Mucosa of rectum (tissue), 2 donors: Measurements from ENCODE around the gene ARID1B.

Experiments used
- H3K27ac ChIP-seq, 2 donors: one replicate each; pipeline ENCODE4 v1.7.0; 2013; ENCODE audit warnings: inconsistent platforms in 2 of 2, low read depth in 2 of 2, low read length in 2 of 2
- H3K27me3 ChIP-seq, 2 donors: one replicate each; pipeline ENCODE4 v1.7.0; 2013; ENCODE audit warnings: low read length in 2 of 2; ENCODE audit not compliant: control insufficient read depth in 2 of 2, insufficient read depth in 2 of 2
- H3K36me3 ChIP-seq, 2 donors: one replicate each; pipeline ENCODE4 v1.7.0; 2013; ENCODE audit warnings: low read length in 2 of 2; ENCODE audit not compliant: control insufficient read depth in 2 of 2, insufficient read depth in 2 of 2
- H3K4me1 ChIP-seq, 2 donors: one replicate each; pipeline ENCODE4 v1.7.0; 2013; ENCODE audit warnings: low read length in 2 of 2, mild to moderate bottlenecking in 1 of 2; ENCODE audit not compliant: control insufficient read depth in 2 of 2, insufficient read depth in 2 of 2
- H3K4me3 ChIP-seq, 2 donors: one replicate each; pipeline ENCODE4 v1.7.0; 2013; ENCODE audit warnings: low read length in 2 of 2
- H3K9ac ChIP-seq, 2 donors: one replicate each; pipeline ENCODE4 v1.7.0; 2013; ENCODE audit warnings: low read length in 2 of 2, low read depth in 1 of 2, mild to moderate bottlenecking in 1 of 2
- H3K9me3 ChIP-seq, 2 donors: one replicate each; pipeline ENCODE4 v1.7.0; 2013; ENCODE audit warnings: low read length in 2 of 2; ENCODE audit not compliant: control insufficient read depth in 2 of 2
- donor health status: healthy.
- donor health status: Normal muscosa, but diverticular disease.

Gene ARID1B

DNA sequence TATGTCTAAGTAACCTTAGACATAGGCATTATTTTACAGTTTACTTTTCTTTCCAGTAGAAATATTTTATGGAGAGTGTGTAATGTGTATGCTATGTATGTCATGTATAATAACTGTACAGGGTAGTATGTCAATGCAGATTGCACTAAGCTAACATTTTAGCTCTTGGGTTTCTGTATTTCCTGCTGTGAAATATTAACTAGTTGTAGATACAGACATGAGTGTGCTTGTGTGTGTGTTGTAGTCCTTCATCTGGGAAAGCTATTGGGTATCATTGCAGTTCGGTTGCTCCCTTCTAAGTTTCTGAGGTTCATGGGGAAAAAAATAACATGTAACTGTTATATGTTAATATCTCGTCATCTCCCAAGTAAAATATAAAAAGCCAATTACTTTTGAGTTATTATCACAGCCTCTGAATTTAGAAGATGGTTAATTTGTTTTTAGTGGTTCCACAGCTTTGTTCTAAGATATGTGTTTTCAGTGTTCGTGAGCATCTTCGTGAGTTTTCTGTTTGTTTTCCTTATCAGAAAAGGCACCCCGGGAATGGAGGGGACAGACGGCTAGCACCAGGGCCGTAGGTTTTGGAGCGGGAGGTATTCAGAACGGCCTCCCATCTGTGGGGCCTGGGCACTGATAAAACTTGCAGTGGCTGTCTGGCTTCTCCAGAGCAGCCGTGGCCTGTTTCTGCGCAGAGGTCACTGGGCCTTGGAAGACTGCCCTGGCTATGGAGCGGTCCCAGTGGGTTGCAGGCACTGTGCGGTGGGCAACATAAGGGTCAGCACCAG, 215.0 kb downstream of the ARID1B start:
- Histone ChIP-seq H3K27ac (no peak overlapping the region), H3K36me3 (no peaks in the 10 kb centered on the region), H3K9ac (no peak overlapping the region), H3K4me1 (peaks cover 22 to 29% of the 10 kb centered on the region in 2 donors), H3K27me3 (no peaks in the 10 kb centered on the region), H3K9me3 (no peaks in the 10 kb centered on the region), H3K4me3 (no peak overlapping the region)

DNA sequence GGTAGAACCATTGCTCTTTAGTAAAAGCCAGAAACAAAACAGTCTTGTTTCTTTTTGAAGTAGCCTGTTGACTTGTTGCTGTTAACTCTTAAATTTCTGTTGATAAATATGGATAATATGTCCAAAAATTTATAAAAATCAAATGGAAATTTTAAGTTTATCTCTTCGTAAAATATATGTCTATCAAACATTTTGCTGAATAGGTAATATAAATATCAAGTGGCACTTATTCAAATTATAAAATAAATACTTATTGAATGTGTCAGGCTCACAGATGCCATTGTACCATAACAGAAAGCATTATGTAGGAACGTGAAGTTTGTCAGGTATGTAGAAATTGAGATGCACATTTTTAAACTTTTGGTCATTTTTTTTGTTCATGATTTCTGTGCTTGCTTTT, 216.5 kb downstream of the ARID1B start:
- Histone ChIP-seq H3K27me3 (no peaks in the 10 kb centered on the region), H3K4me3 (peak overlapping the region; percentile 32 to 61), H3K9me3 (no peaks in the 10 kb centered on the region), H3K36me3 (no peaks in the 10 kb centered on the region), H3K27ac (peak overlapping the region; percentile 45 to 54), H3K4me1 (peaks cover 16 to 22% of the 10 kb centered on the region in 2 donors), H3K9ac (no peak overlapping the region)

DNA sequence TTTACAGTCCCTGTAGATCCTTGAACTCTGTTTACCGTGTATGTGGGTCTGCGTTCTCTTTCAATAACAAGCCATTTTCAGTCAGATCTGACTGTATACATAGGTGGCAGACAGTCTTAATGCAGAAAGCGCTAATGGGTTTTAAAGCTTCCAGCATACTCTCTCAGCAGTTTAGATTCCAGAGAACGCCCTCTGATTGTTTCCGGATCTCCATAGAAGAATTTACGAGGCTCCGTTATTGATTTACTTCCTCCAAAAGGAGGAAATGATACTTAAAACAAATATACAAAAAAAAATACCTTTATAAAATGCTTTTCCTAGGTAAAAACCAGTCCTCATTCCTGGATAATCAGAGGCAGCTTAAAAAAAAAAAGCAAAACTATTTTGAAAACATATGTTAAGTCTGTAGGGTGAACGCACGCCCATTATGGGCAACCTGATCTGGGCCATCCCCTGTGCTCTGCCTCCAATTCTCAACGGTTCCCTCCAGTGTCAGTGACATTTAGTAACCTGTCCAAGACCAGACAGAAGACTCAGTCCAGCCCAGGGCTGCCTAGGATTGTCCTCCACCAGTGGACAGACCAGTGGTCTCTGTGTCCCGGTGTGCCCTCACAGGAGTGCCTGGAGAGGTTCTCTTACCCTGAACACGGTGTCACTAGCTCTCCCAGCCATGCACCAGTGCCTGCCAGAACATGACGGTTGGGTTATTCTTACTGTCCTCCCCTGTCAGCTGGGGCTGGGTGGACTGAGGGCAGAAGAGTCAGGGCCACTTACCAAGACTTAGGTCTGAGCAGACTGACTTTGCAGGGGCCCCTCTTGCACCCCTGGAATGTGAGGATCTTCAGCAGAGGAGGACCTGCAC, 217.3 kb downstream of the ARID1B start:
- H3K4me3 ChIP-seq, result peak overlapping the region; percentile 51 to 61
- H3K4me1 ChIP-seq, result peaks cover 16 to 22% of the 10 kb centered on the region in 2 donors
- H3K27me3 ChIP-seq, result no peaks in the 10 kb centered on the region

DNA sequence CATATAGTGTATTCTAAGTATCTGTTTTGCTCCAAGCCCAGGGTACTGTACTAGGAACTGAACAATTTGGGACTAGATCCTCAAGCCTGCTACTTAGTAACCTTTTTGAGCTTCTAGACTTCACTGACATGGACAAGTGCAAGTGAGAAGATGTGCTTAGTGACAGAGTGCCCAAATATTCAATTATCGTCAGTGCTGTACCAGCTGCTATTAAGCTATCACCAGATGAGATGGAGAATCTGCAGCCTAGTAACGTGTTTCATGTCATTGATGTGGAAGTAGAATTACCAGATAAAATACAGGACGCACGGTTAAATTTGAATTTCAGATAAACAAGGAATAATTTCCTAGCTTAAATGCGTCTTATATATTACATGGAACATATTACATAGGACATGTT, 218.3 kb downstream of the ARID1B start:
- H3K27me3 ChIP-seq, result no peaks in the 10 kb centered on the region
- H3K9me3 ChIP-seq, result no peaks in the 10 kb centered on the region
- no peak overlapping the region for H3K9ac ChIP-seq
- H3K36me3 ChIP-seq, result no peaks in the 10 kb centered on the region
- H3K27ac ChIP-seq, result no peak overlapping the region
- H3K4me3 ChIP-seq, result no peak overlapping the region
- H3K4me1 ChIP-seq, result peaks cover 16 to 22% of the 10 kb centered on the region in 2 donors

More for the DNA sequence above, 217.3 kb downstream of the ARID1B start:
- Histone ChIP-seq H3K9me3 (no peaks in the 10 kb centered on the region), H3K9ac (no peak overlapping the region), H3K27ac (peak overlapping the region; percentile 50 to 79), H3K36me3 (no peaks in the 10 kb centered on the region)

DNA sequence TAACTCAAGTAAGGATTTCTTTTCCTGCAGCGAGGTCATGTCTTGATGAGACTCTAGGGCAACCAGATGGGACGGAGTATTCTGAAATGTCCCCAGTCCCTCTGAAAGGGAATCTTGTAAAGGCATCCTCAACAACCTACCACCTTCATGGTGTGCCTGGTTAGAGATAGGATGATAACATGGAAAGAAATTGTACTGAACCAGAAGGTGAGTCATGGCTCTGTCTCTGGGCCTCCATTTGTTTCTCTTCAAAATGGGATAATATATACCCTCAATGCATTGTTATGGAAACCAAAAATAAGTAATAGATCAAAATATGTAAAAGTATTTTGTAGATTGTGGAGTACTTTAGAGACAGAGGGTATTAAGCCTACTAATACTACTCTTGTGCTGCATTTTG, 219.1 kb downstream of the ARID1B start:
- H3K9ac ChIP-seq, result no peak overlapping the region

DNA sequence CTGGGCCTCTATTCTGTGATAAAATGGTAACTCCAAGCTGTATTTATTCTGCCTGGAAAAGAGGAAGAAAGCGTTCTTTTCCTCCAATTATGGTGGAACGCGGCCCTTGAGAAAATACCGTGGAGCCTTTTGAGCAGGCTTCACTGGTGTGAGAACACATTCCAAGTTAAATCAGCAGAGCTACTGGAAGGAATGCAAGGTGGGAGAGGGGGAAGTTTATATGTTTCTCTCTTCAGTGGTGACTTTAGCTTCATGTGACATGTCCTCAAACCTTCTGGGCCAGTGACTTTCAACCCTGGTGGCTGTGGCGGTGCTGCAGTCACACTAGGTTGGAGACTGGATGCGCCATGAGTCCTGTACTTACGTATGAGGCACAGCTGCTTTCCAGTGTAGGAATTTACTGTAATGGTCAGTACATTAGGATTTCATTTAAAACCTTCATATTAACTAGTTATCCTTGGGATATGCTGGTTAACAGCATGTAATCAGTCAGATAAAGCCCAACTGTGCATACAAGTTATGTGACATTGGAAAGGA, 221.7 kb downstream of the ARID1B start:
- no peaks in the 10 kb centered on the region for H3K9me3 ChIP-seq
- no peaks in the 10 kb centered on the region for H3K36me3 ChIP-seq
- peaks cover 7 to 11% of the 10 kb centered on the region in 2 donors for H3K4me1 ChIP-seq
- H3K9ac ChIP-seq, result no peak overlapping the region
- H3K27me3 ChIP-seq, result no peaks in the 10 kb centered on the region
- no peak overlapping the region for H3K27ac ChIP-seq
- no peak overlapping the region for H3K4me3 ChIP-seq

More for the DNA sequence above, 219.1 kb downstream of the ARID1B start:
- Histone ChIP-seq H3K36me3 (no peaks in the 10 kb centered on the region), H3K27me3 (no peaks in the 10 kb centered on the region), H3K27ac (no peak overlapping the region), H3K4me1 (peaks cover 16 to 22% of the 10 kb centered on the region in 2 donors), H3K9me3 (no peaks in the 10 kb centered on the region), H3K4me3 (no peak overlapping the region)

DNA sequence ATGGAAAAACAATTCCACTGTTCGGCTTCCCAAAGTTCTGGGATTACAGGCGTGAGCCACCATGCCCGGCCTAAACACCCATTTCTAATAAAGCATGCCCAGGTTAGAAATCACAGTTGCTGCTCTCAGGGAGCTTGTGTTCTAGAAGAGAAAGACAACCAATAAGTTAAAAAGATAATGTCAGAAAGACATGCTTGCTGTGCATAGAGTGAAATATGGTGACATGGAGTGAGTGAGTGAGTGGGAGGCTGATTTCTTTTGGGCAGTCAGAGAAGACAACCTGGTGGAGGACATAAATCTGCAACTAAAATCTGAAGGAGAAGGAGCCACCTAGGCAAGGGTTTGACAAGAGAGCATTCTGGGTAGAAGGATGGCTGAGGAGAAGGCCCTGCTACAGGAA, 222.6 kb downstream of the ARID1B start:
- Histone ChIP-seq H3K9ac (no peak overlapping the region), H3K4me1 (peaks cover 3% of the 10 kb centered on the region in 2 donors), H3K4me3 (no peak overlapping the region), H3K9me3 (no peaks in the 10 kb centered on the region), H3K27me3 (no peaks in the 10 kb centered on the region), H3K27ac (no peak overlapping the region), H3K36me3 (no peaks in the 10 kb centered on the region)

DNA sequence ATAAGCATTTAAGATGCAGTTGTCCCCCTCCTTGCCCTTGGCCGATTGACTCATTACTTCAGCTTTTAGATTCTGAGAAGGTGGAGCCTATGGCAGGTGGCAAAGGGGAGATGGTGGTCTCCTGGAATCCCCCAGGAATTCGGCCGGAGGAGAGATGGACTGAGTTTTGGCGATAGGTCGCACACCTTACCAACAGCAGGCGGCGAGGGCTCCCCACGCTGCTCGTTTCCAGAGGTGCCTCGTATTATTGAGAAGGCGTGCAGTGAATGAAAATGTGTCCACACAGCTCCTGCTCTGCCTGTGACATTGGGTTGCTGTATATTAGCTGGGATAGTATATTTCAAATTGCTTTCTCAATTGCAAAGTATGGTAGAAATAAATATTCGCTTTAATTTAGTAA, 224.5 kb downstream of the ARID1B start:
- H3K9ac ChIP-seq, result no peak overlapping the region
- H3K9me3 ChIP-seq, result no peaks in the 10 kb centered on the region
- no peaks in the 10 kb centered on the region for H3K36me3 ChIP-seq
- H3K4me3 ChIP-seq, result no peak overlapping the region
- H3K27ac ChIP-seq, result no peak overlapping the region
- H3K27me3 ChIP-seq, result no peaks in the 10 kb centered on the region
- H3K4me1 ChIP-seq, result no peaks in the 10 kb centered on the region

DNA sequence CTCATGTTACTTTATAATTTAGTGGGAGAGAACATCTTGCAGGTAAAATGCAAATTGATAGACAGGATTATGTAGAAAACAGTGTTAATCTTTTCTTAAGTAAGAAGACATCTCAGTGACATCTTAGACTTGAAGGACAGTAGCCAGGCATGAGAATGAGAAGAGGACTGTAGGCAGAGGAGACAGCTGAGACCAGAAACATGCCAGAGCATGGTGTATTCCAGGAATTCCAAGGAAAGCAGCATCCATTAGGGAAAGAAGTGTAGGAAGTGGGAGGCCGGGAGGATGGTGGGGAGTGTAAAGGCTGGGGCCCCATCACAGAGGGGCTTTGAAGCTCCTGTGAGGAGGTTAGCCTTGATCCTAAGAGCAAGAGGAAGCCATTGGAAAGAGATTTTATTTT, 225.6 kb downstream of the ARID1B start:
- no peak overlapping the region for H3K27ac ChIP-seq
- H3K4me3 ChIP-seq, result no peak overlapping the region
- no peaks in the 10 kb centered on the region for H3K36me3 ChIP-seq
- no peaks in the 10 kb centered on the region for H3K9me3 ChIP-seq
- no peaks in the 10 kb centered on the region for H3K27me3 ChIP-seq
- H3K4me1 ChIP-seq, result no peaks in the 10 kb centered on the region
- no peak overlapping the region for H3K9ac ChIP-seq

DNA sequence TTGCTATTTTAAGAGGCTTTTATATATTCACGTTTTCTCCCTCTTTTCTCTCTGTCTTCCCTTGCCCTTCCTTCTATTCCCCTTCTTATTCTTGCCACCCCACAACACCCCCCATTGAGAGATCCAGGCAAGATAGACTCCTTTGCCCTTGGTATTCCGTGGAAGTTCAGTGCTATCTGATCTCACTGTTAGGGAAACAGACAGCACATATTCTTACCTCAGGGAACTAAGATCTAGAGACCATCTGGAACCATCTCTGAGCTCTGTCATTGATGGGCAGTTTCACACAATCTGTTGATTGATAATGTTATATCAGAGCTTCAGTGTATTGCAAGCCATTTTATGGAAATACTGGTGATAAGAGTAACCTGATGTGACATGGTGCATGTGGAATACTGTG, 228.8 kb downstream of the ARID1B start:
- no peaks in the 10 kb centered on the region for H3K27me3 ChIP-seq
- H3K4me3 ChIP-seq, result no peak overlapping the region
- H3K9me3 ChIP-seq, result no peaks in the 10 kb centered on the region

More for the DNA sequence above, 228.8 kb downstream of the ARID1B start:
- peaks cover 0 to 6% of the 10 kb centered on the region in 2 donors for H3K4me1 ChIP-seq
- no peaks in the 10 kb centered on the region for H3K36me3 ChIP-seq
- no peak overlapping the region for H3K27ac ChIP-seq
- H3K9ac ChIP-seq, result no peak overlapping the region
